ENCODE measurements around the gene ACOXL.

ACOXL gene

DNA sequence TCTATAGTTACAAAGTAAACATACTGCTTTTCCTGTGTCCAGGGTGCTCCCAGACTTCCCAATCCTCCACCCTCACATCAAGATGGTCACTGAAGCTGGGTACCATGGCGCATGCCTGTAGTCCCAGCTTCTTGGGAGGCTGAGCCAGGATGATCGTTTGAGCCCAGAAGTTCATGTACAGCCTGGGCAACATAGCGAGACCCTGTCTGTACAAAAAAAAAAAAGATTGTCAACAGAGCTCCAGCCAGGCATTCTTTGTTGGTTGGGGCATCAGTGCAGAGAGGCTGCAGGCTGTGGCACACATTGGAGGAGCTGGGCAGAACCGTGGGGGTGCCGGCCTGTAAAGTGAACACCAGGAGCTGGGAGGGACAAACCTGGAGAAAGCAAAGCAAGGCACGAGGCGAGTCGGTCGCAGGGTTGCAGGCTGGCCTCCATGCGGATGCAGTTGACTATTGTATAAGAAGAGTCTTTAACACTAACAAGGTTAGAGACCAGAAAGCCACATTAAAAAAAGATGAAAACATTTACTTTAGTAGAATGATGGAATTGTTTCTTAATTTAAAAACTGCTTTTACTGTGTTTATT, 51.8 kb downstream of the ACOXL start:
- DNase-seq (ENCODE audit: insufficient read length, low spot score) (no peak), FAIRE-seq (no peak)
- TF ChIP-seq, protein P1, sequence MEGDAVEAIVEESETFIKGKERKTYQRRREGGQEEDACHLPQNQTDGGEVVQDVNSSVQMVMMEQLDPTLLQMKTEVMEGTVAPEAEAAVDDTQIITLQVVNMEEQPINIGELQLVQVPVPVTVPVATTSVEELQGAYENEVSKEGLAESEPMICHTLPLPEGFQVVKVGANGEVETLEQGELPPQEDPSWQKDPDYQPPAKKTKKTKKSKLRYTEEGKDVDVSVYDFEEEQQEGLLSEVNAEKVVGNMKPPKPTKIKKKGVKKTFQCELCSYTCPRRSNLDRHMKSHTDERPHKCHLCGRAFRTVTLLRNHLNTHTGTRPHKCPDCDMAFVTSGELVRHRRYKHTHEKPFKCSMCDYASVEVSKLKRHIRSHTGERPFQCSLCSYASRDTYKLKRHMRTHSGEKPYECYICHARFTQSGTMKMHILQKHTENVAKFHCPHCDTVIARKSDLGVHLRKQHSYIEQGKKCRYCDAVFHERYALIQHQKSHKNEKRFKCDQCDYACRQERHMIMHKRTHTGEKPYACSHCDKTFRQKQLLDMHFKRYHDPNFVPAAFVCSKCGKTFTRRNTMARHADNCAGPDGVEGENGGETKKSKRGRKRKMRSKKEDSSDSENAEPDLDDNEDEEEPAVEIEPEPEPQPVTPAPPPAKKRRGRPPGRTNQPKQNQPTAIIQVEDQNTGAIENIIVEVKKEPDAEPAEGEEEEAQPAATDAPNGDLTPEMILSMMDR (IDR thresholded peaks at IDR 0.05; ENCODE audit: insufficient read depth, missing control alignments), result no peak

DNA sequence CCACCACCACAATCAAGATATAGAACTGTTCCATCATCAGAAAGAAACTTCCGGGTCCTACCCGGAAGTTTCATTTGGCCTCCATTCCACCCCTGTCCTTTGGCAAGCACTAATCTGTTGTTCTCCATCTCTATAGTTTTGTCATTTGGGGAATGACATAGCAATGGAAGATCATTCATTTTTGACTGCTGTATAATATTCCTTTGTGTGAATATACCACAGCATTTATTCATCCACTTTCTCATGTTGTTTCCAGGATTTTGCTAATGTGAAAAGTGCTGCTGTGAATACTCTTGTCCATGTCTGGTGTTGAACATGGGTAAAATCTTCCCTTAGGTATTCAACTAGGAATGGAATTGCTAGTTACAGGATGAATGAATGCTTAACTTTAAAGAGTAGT, 53.1 kb downstream of the ACOXL start:
- TF ChIP-seq, protein P1 (IDR thresholded peaks at IDR 0.05; ENCODE audit: insufficient read depth, missing control alignments), result no peak
- no peak for FAIRE-seq
- DNase-seq (ENCODE audit: insufficient read length, low spot score), result no peak

DNA sequence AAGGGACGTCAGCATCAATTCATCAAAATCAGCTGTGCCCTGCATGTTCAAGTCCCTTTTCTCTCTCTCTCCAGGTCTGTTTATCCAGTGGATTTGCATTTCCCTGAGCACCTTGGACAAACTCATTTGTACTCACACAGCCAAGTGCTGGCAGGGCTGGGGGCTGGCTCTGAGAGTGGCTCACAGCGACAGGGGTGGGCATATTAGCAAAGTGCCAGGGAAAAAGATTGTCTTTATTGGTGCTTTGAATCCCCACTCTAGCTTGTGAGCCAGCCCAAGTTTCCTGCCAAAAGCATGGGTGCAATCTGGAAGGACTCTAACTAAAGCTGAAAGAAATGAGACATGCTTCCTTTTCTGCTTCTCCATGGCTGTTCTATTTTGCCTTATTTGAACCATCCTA, 56.6 kb downstream of the ACOXL start:
- TF ChIP-seq, protein P1 (IDR thresholded peaks at IDR 0.05; ENCODE audit: insufficient read depth, missing control alignments), result no peak
- DNase-seq (ENCODE audit: insufficient read length, low spot score) (no peak), FAIRE-seq (no peak)

- TF ChIP-seq, protein P1 (IDR thresholded peaks at IDR 0.05; ENCODE audit: insufficient read depth, missing control alignments), result no peak
- FAIRE-seq (no peak), DNase-seq (ENCODE audit: insufficient read length, low spot score) (no peak)
Observed at GRCh38 chr2:110789706-110790105, 57.3 kb downstream of the ACOXL start.

GRCh38 chr2:110790907-110791306, 58.5 kb downstream of the ACOXL start:
- no peak for FAIRE-seq
- no peak for DNase-seq (ENCODE audit: insufficient read length, low spot score)
- TF ChIP-seq, protein P1 (IDR thresholded peaks at IDR 0.05; ENCODE audit: insufficient read depth, missing control alignments), result no peak

DNA sequence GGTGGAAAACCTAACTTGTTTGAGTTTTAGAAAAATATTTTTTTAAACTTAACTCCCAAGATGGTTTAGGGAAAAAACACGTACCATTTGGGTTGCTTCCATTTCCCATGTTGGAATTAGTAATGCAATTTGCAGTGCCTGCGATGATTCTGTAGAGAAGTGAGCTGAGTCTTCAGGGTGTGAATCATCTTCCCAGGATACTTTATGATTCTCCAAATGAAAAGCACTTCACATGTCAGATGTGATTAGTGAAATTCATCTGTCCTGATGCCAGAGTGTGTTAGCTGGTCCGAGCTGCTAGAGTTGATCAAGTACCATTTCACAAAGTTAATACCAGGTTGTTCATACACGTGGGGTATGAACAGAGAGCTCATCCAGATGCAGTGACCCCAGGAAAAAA, 59.1 kb downstream of the ACOXL start:
- no peak for DNase-seq (ENCODE audit: insufficient read length, low spot score)
- no peak for FAIRE-seq
- TF ChIP-seq, protein P1 (IDR thresholded peaks at IDR 0.05; ENCODE audit: insufficient read depth, missing control alignments), result no peak

- TF ChIP-seq, protein P1 (IDR thresholded peaks at IDR 0.05; ENCODE audit: insufficient read depth, missing control alignments), result no peak
- DNase-seq (ENCODE audit: insufficient read length, low spot score), result no peak
- no peak for FAIRE-seq
Observed at GRCh38 chr2:110793034-110793433, 60.7 kb downstream of the ACOXL start.
